Dedifferentiated amniotic fluid mesenchymal stem cell (primary cell): ENCODE data around the gene PCBP3.
"Not testable (repeated sequence)": the region's sequence is repeated elsewhere in the genome, so short reads cannot be mapped to it uniquely, and the experiment has no call there.

Experiments used
- DNase-seq: peaks from one replicate; pipeline ENCODE4 v3.0.0-alpha.2; 2016; ENCODE audit errors: extremely low spot score

PCBP3 gene

GRCh38 chr21:45809421-45809820 is 165.9 kb downstream of the PCBP3 start:
- no peak for DNase-seq

GRCh38 chr21:45811136-45811535 is 167.6 kb downstream of the PCBP3 start:
- no peak for DNase-seq

- DNase-seq = not testable (repeated sequence)
Observed at GRCh38 chr21:45814210-45814940, 170.8 kb downstream of the PCBP3 start.

- DNase-seq = not testable (repeated sequence)
Observed at GRCh38 chr21:45815781-45816180, 172.3 kb downstream of the PCBP3 start.

- no peak for DNase-seq
Observed at GRCh38 chr21:45816794-45817193, 173.3 kb downstream of the PCBP3 start.

GRCh38 chr21:45817345-45817744 is 173.8 kb downstream of the PCBP3 start:
- no peak for DNase-seq

- DNase-seq = no peak
Observed at GRCh38 chr21:45818276-45818903, 174.9 kb downstream of the PCBP3 start.

- no peak for DNase-seq
Observed at GRCh38 chr21:45818904-45819285, 175.4 kb downstream of the PCBP3 start.

GRCh38 chr21:45819478-45820170 is 176.1 kb downstream of the PCBP3 start:
- no peak for DNase-seq

- peak; percentile 82 for DNase-seq
Observed at GRCh38 chr21:45820171-45821091, 176.9 kb downstream of the PCBP3 start.

GRCh38 chr21:45821315-45821962 is 177.9 kb downstream of the PCBP3 start:
- DNase-seq = no peak

- DNase-seq = no peak
Observed at GRCh38 chr21:45821998-45822397, 178.5 kb downstream of the PCBP3 start.

- DNase-seq = no peak
Observed at GRCh38 chr21:45822429-45823099, 179.0 kb downstream of the PCBP3 start.

GRCh38 chr21:45823100-45823681 is 179.7 kb downstream of the PCBP3 start:
- no peak for DNase-seq

- no peak for DNase-seq
Observed at GRCh38 chr21:45824546-45825215, 181.2 kb downstream of the PCBP3 start.

- no peak for DNase-seq
Observed at GRCh38 chr21:45825219-45825618, 181.7 kb downstream of the PCBP3 start.

- no peak for DNase-seq
Observed at GRCh38 chr21:45826676-45827301, 183.3 kb downstream of the PCBP3 start.

- no peak for DNase-seq
Observed at GRCh38 chr21:45827302-45827692, 183.8 kb downstream of the PCBP3 start.

- DNase-seq = no peak
Observed at GRCh38 chr21:45827881-45828579, 184.5 kb downstream of the PCBP3 start.
